Measurements from ENCODE around the gene VWA8.

Gene VWA8

DNA sequence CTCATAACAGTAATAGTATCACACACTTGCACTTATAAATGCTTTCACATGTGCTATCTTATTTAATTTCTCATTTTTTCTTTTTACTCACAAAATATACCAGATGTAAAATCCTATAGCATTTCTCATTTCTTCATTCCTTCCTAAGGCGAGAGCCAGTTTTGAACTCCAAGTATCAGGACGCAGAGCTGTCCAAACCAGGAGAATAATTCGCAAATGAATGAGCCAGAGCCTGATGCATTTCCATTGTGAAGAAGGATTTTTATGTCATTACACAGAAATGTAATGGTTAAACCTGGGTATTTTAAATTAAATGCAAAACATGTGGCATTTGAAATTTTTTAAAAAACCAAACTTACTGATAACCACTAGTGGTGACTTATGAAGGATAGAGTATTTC is 259.2 kb downstream of the VWA8 start:
- CTCF ChIA-PET: no interaction called here
- Histone ChIP-seq H3K4me1 (ENCODE audit: control insufficient read depth, insufficient read depth, low read length) (peaks cover 11% of the 10 kb centered on the region), H3K4me3 (ENCODE audit: low read depth, low read length) (no peak overlapping the region), H3K36me3 (ENCODE audit: control insufficient read depth in 2 of 2, insufficient read depth in 1 of 2, low read length in 2 of 2) (peaks cover 0 to 5% of the 10 kb centered on the region in 2 experiments; a peak in 1 of 3 replicates), H3K9me3 (ENCODE audit: control insufficient read depth, insufficient read depth, low read depth, low read length) (no peaks in the 10 kb centered on the region), H3K27ac (ENCODE audit: extremely low read depth, low read depth, low read length) (no peak overlapping the region)
- TF ChIP-seq ZNF433 (tag by site-specific recombination; IDR thresholded peaks at IDR 0.05; ENCODE audit: low read depth) (no peak), ZNF571 (tag by site-specific recombination; IDR thresholded peaks at IDR 0.05) (no peak), ZNF10 (tag by site-specific recombination; IDR thresholded peaks at IDR 0.05) (no peak), ZNF561 (tag by site-specific recombination; IDR thresholded peaks at IDR 0.05; ENCODE audit: borderline replicate concordance) (no peak)
- POLR2A ChIA-PET: no interaction called here

DNA sequence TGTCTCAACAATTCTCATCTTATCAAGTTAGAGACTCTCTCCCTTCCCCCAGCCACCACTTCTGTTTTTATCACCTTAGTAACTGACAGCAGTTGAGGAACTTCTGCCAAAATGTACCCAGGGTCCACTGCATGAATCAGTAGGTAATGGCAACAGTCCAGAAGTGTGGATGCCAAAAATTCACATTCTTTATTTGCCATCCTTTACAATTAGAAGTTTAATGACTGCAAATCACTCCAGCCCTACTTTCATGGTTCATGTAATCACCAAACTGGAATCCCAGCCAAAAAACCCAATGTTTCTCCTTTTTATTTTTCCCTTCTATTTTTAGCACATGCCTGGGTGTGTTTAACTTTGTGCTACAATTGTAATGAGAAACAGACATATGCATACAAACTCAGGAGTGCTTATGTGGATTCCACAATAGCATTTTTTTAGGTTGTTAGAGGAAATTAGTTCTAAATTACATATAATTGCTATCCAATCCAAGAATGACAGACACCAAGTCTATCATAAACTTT is 260.1 kb downstream of the VWA8 start:
- Histone ChIP-seq H3K36me3 (ENCODE audit: control insufficient read depth in 2 of 2, insufficient read depth in 1 of 2, low read length in 2 of 2) (peaks cover 0 to 5% of the 10 kb centered on the region in 2 experiments; a peak in 1 of 3 replicates), H3K4me3 (ENCODE audit: low read depth, low read length) (no peak overlapping the region), H3K9me3 (ENCODE audit: control insufficient read depth, insufficient read depth, low read depth, low read length) (no peaks in the 10 kb centered on the region), H3K27ac (ENCODE audit: extremely low read depth, low read depth, low read length) (no peak overlapping the region), H3K4me1 (ENCODE audit: control insufficient read depth, insufficient read depth, low read length) (peaks cover 13% of the 10 kb centered on the region)
- POLR2A ChIA-PET: no interaction called here
- CTCF ChIA-PET: no interaction called here
- TF ChIP-seq ZNF112 (tag by site-specific recombination; IDR thresholded peaks at IDR 0.05) (no peak), OVOL3 (tag by site-specific recombination; IDR thresholded peaks at IDR 0.05) (0 out of 2 replicates have a peak, but pooled peaks have one; percentile 26), ZNF624 (tag by site-specific recombination; IDR thresholded peaks at IDR 0.05) (no peak), ZXDB (tag by site-specific recombination; IDR thresholded peaks at IDR 0.05) (0 out of 2 replicates have a peak, but pooled peaks have one; percentile 21), FEZF1 (tag by site-specific recombination; IDR thresholded peaks at IDR 0.05) (peak; percentile 36; the same call in 1 of the 2 replicates), ZNF16 (tag by site-specific recombination; IDR thresholded peaks at IDR 0.05; ENCODE audit: low read depth) (no peak), BCL6B (tag by site-specific recombination; IDR thresholded peaks at IDR 0.05) (peak; percentile 36; the same call in 1 of the 2 replicates), ZNF701 (tag by site-specific recombination; IDR thresholded peaks at IDR 0.05) (no peak), ZNF10 (tag by site-specific recombination; IDR thresholded peaks at IDR 0.05) (peak; percentile 87), ZNF837 (tag by site-specific recombination; IDR thresholded peaks at IDR 0.05) (no peak), PRDM6 (tag by site-specific recombination; IDR thresholded peaks at IDR 0.05) (peak; percentile 94), GLI2 (tag by site-specific recombination; IDR thresholded peaks at IDR 0.05; ENCODE audit: borderline replicate concordance, low read depth) (no peak), ZBTB8A (tag by site-specific recombination; IDR thresholded peaks at IDR 0.05) (no peak), ZNF843 (tag by site-specific recombination; IDR thresholded peaks at IDR 0.05) (peak; percentile 48; the same call in 1 of the 2 replicates), OSR2 (tag by site-specific recombination; IDR thresholded peaks at IDR 0.05) (peak; percentile 79), ZFP69B (tag by site-specific recombination; IDR thresholded peaks at IDR 0.05) (peak; percentile 65; the same call in 1 of the 2 replicates), CTCF (tag by site-specific recombination; IDR thresholded peaks at IDR 0.05) (no peak), BCL11A (tag by site-specific recombination; IDR thresholded peaks at IDR 0.05; ENCODE audit: low read depth) (0 out of 2 replicates have a peak, but pooled peaks have one; percentile 46), ZNF692 (tag by site-specific recombination; IDR thresholded peaks at IDR 0.05) (peak; percentile 73)
- TF ChIP-seq, protein P1, sequence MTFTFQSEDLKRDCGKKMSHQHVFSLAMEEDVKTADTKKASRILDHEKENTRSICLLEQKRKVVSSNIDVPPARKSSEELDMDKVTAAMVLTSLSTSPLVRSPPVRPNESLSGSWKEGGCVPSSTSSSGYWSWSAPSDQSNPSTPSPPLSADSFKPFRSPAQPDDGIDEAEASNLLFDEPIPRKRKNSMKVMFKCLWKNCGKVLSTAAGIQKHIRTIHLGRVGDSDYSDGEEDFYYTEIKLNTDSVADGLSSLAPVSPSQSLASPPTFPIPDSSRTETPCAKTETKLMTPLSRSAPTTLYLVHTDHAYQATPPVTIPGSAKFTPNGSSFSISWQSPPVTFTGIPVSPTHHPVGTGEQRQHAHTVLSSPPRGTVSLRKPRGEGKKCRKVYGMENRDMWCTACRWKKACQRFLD (tag by site-specific recombination; IDR thresholded peaks at IDR 0.05): no peak
- TF ChIP-seq, protein P2, sequence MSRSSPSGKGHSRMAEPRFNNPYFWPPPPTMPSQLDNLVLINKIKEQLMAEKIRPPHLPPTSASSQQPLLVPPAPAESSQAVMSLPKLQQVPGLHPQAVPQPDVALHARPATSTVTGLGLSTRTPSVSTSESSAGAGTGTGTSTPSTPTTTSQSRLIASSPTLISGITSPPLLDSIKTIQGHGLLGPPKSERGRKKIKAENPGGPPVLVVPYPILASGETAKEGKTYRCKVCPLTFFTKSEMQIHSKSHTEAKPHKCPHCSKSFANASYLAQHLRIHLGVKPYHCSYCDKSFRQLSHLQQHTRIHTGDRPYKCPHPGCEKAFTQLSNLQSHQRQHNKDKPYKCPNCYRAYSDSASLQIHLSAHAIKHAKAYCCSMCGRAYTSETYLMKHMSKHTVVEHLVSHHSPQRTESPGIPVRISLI (tag by site-specific recombination; IDR thresholded peaks at IDR 0.05): peak; percentile 67; the same call in 1 of the 2 replicates
- TF ChIP-seq, protein P3, sequence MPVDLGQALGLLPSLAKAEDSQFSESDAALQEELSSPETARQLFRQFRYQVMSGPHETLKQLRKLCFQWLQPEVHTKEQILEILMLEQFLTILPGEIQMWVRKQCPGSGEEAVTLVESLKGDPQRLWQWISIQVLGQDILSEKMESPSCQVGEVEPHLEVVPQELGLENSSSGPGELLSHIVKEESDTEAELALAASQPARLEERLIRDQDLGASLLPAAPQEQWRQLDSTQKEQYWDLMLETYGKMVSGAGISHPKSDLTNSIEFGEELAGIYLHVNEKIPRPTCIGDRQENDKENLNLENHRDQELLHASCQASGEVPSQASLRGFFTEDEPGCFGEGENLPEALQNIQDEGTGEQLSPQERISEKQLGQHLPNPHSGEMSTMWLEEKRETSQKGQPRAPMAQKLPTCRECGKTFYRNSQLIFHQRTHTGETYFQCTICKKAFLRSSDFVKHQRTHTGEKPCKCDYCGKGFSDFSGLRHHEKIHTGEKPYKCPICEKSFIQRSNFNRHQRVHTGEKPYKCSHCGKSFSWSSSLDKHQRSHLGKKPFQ (tag by site-specific recombination; IDR thresholded peaks at IDR 0.05): no peak
